ENCODE measurements around the gene OR13C3.

Gene OR13C3

GRCh38 chr9:104564358-104564757, 27.7 kb upstream of the OR13C3 start:
- TF ChIP-seq, protein P1, sequence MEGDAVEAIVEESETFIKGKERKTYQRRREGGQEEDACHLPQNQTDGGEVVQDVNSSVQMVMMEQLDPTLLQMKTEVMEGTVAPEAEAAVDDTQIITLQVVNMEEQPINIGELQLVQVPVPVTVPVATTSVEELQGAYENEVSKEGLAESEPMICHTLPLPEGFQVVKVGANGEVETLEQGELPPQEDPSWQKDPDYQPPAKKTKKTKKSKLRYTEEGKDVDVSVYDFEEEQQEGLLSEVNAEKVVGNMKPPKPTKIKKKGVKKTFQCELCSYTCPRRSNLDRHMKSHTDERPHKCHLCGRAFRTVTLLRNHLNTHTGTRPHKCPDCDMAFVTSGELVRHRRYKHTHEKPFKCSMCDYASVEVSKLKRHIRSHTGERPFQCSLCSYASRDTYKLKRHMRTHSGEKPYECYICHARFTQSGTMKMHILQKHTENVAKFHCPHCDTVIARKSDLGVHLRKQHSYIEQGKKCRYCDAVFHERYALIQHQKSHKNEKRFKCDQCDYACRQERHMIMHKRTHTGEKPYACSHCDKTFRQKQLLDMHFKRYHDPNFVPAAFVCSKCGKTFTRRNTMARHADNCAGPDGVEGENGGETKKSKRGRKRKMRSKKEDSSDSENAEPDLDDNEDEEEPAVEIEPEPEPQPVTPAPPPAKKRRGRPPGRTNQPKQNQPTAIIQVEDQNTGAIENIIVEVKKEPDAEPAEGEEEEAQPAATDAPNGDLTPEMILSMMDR (conservative IDR thresholded peaks at IDR 0.05; ENCODE audit: low read depth): no peak
- ChIA-PET CTCF (interaction anchor here (0.8 kb wide), 1 partner anchor 27 kb away, joined by 5 read pairs; no protein-coding TSS in a partner anchor), POLR2A (ENCODE audit: low non-redundant PET) (no interaction called here)
- no peak for DNase-seq (ENCODE audit: low spot score)
- no peak overlapping the region for H3K27ac ChIP-seq

GRCh38 chr9:104556830-104557634, 20.4 kb upstream of the OR13C3 start:
- H3K27ac ChIP-seq: no peak overlapping the region
- ChIA-PET CTCF (interaction anchor here (0.6 kb wide), 1 partner anchor 14 kb away, joined by 3 read pairs; no protein-coding TSS in a partner anchor), POLR2A (ENCODE audit: low non-redundant PET) (no interaction called here)
- TF ChIP-seq, protein P1 (conservative IDR thresholded peaks at IDR 0.05; ENCODE audit: low read depth): no peak
- DNase-seq (ENCODE audit: low spot score): no peak

- no peak for DNase-seq (ENCODE audit: low spot score)
- POLR2A ChIA-PET (ENCODE audit: low non-redundant PET): no interaction called here
- TF ChIP-seq, protein P1 (conservative IDR thresholded peaks at IDR 0.05; ENCODE audit: low read depth): no peak
- CTCF ChIA-PET: no interaction called here
- H3K27ac ChIP-seq: no peak overlapping the region
Measured at GRCh38 chr9:104555521-104555920, 18.9 kb upstream of the OR13C3 start.

DNA sequence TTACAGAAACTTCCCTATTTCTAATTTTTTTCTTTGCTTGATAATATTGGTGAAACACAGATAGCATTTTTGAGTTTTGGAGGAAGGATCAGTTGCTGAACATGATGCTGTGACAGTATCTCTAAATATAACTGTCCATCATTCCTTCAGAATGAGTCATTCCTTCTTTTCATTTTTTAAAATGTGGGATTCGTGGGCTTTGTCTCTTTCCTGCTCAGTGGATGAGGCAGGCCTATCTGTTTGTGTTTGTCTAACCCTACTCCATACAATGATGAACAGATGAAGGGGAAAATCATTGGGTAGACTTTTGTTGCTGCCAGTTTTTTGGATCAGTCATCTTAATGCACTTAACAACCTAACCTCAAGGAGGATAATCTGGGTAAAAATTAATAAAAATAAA, 16.6 kb upstream of the OR13C3 start:
- POLR2A ChIA-PET (ENCODE audit: low non-redundant PET): no interaction called here
- CTCF ChIA-PET: no interaction called here
- TF ChIP-seq, protein P1 (conservative IDR thresholded peaks at IDR 0.05; ENCODE audit: low read depth): no peak
- DNase-seq (ENCODE audit: low spot score): no peak
- no peak overlapping the region for H3K27ac ChIP-seq

- TF ChIP-seq, protein P1 (conservative IDR thresholded peaks at IDR 0.05; ENCODE audit: low read depth): no peak
- CTCF ChIA-PET: interaction anchor here (0.8 to 1.3 kb wide), 2 partner anchors 14 to 242 kb away, joined by 3 to 4 read pairs; no protein-coding TSS in a partner anchor
- POLR2A ChIA-PET (ENCODE audit: low non-redundant PET): no interaction called here
- DNase-seq (ENCODE audit: low spot score): no peak
- H3K27ac ChIP-seq: no peak overlapping the region
Measured at GRCh38 chr9:104544644-104545043, 8.0 kb upstream of the OR13C3 start.

DNA sequence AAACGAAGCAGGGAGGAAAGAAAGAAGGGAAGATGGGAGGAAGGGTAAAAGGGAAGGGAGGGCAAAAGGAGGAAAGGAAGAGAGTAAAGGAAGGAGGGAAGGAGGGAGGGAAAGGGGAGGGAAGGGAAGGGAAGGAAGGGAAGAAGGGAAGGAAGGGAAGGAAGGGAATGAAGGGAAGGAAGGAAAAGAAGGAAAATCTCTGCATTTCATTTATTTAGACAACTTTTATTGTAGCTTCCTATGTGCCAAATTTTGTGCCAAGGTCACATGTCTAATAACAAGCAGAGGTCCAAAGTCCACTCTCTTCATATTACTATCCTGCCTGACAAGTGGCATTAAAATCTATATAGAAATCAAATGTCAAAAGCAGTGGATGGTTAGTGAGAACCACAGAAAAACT, 2.6 kb upstream of the OR13C3 start:
- DNase-seq (ENCODE audit: low spot score): no peak
- CTCF ChIA-PET: interaction anchor here (0.7 kb wide), 1 partner anchor 363 kb away, joined by 5 read pairs; no protein-coding TSS in a partner anchor
- no peak overlapping the region for H3K27ac ChIP-seq
- TF ChIP-seq, protein P1 (conservative IDR thresholded peaks at IDR 0.05; ENCODE audit: low read depth): no peak
- POLR2A ChIA-PET (ENCODE audit: low non-redundant PET): no interaction called here
